Activated naive CD8-positive, alpha-beta T cell treated with anti-CD3 and anti-CD28 coated beads, Interleukin-2, amount 50 U/mL, for 24 hours (primary cell): ENCODE measurements around the gene UVRAG.

Experiments
- ATAC-seq: fragments of 150-1000 bp; cut with Tn5 transposase; one replicate; pipeline ENCODE4 v1.10.0; 2021
- DNase-seq: peaks from one replicate; pipeline ENCODE4 v3.0.0; 2021
- H3K27ac Mint-ChIP-seq: one replicate; pipeline ENCODE4 v1.8.0; 2021; ENCODE audit warnings: mild to moderate bottlenecking, mixed read lengths
- H3K27me3 Mint-ChIP-seq: one replicate; pipeline ENCODE4 v1.8.0; 2021; ENCODE audit warnings: mixed read lengths
- H3K36me3 Mint-ChIP-seq: one replicate; pipeline ENCODE4 v1.8.0; 2021; ENCODE audit warnings: low read depth, mixed read lengths
- H3K4me1 Mint-ChIP-seq: one replicate; pipeline ENCODE4 v1.8.0; 2021; ENCODE audit warnings: mixed read lengths
- H3K4me3 Mint-ChIP-seq: one replicate; pipeline ENCODE4 v1.8.0; 2021; ENCODE audit warnings: mild to moderate bottlenecking, moderate library complexity, mixed read lengths
- H3K9me3 Mint-ChIP-seq: one replicate; pipeline ENCODE4 v1.8.0; 2021; ENCODE audit warnings: mixed read lengths

UVRAG gene

DNA sequence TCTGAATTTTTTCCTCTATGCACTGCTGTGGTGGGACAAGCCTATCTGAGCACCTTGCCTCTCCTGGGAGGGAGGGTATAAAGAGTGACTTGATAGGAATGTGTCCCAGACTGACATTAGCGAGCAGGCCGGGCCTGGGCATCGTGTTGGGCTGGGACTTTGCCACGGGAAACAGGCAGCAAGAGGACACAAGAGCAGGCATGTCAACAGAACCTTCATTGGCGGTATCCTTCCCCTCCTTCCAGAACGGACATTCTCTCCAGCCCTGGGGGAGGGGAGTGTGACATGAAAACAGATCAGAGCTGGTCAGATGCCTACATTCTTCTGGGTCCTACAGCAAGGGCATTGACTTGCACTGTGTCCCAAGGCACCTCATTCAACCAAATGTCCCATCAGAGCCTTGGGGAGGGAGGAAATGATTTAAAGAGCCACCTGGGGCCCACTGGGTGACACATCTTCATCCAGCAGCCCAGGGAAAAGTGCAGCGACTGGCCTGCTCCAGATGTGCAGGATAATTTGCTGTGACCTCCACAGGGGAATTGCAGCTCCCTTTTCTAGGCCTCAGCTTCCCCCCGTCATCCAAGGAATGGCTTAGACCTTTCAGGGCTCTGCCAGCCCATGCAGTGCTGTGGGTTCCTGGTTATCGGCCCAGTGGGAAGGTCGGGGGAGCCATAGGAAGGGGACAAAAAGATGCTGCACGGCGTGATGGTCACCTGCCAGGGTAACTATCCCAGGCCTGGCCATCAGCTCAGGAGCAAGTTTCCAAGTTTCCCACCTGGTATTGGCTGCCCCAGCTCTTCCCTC lies 21.8 kb upstream of the UVRAG start:
- H3K27ac Mint-ChIP-seq, result no peak overlapping the region
- H3K9me3 Mint-ChIP-seq, result no peaks in the 10 kb centered on the region
- H3K4me3 Mint-ChIP-seq, result no peak overlapping the region
- no peaks in the 10 kb centered on the region for H3K27me3 Mint-ChIP-seq
- no peaks in the 10 kb centered on the region for H3K4me1 Mint-ChIP-seq
- ATAC-seq (no peak), DNase-seq (no peak)
- no peaks in the 10 kb centered on the region for H3K36me3 Mint-ChIP-seq

- no peak overlapping the region for H3K27ac Mint-ChIP-seq
- no peaks in the 10 kb centered on the region for H3K27me3 Mint-ChIP-seq
- H3K36me3 Mint-ChIP-seq, result no peaks in the 10 kb centered on the region
- no peak overlapping the region for H3K4me3 Mint-ChIP-seq
- no peaks in the 10 kb centered on the region for H3K9me3 Mint-ChIP-seq
- ATAC-seq, result no peak
- no peak for DNase-seq
- H3K4me1 Mint-ChIP-seq, result no peaks in the 10 kb centered on the region
These were observed 21.0 kb upstream of the UVRAG start for GRCh38 chr11:75793966-75794365.

- no peaks in the 10 kb centered on the region for H3K4me1 Mint-ChIP-seq
- no peaks in the 10 kb centered on the region for H3K27me3 Mint-ChIP-seq
These were observed 19.5 kb upstream of the UVRAG start for GRCh38 chr11:75795276-75796090.

DNA sequence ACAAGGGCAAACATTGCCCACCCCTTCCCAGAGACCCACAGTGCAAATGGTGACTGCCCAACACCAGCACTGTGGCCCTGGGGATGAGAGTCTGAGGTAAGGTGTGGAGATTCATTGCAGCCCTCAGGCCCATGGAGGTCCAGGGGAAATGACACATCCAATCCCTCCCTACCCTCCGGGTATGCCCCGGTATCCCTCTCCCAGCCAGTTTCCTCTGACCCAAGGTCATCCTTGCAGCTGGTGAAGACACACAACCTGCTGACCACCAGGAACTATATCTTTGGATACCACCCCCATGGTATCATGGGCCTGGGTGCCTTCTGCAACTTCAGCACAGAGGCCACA lies 18.9 kb upstream of the UVRAG start:
- no peak overlapping the region for H3K4me3 Mint-ChIP-seq
- H3K9me3 Mint-ChIP-seq, result no peaks in the 10 kb centered on the region
- DNase-seq (no peak), ATAC-seq (no peak)
- no peak overlapping the region for H3K27ac Mint-ChIP-seq
- H3K27me3 Mint-ChIP-seq, result no peaks in the 10 kb centered on the region
- H3K4me1 Mint-ChIP-seq, result no peaks in the 10 kb centered on the region
- H3K36me3 Mint-ChIP-seq, result no peaks in the 10 kb centered on the region

More at GRCh38 chr11:75795276-75796090, 19.5 kb upstream of the UVRAG start:
- Mint-ChIP-seq H3K36me3 (no peaks in the 10 kb centered on the region), H3K27ac (no peak overlapping the region), H3K4me3 (no peak overlapping the region), H3K9me3 (no peaks in the 10 kb centered on the region)
- ATAC-seq (no peak), DNase-seq (no peak)

DNA sequence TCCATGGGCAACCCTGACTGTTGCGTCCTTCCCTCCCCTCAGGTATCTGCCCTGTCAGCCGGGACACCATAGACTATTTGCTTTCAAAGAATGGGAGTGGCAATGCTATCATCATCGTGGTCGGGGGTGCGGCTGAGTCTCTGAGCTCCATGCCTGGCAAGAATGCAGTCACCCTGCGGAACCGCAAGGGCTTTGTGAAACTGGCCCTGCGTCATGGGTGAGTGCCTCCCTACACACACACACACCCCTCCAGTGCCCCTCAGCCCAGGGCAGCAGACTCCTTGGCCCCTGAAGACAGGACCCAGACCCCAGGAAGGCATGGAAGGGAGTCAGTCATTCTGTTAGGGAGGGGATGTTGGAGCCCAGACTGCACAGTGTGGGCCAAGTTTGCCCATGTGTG lies 17.9 kb upstream of the UVRAG start:
- DNase-seq, result no peak
- Mint-ChIP-seq H3K27me3 (no peaks in the 10 kb centered on the region), H3K36me3 (no peaks in the 10 kb centered on the region)

GRCh38 chr11:75797792-75798191 lies 17.2 kb upstream of the UVRAG start:
- no peak overlapping the region for H3K4me3 Mint-ChIP-seq
- no peaks in the 10 kb centered on the region for H3K27me3 Mint-ChIP-seq
- no peaks in the 10 kb centered on the region for H3K4me1 Mint-ChIP-seq
- H3K27ac Mint-ChIP-seq, result no peak overlapping the region
- no peaks in the 10 kb centered on the region for H3K36me3 Mint-ChIP-seq
- H3K9me3 Mint-ChIP-seq, result no peaks in the 10 kb centered on the region
- DNase-seq (no peak), ATAC-seq (peak; percentile 29)

More for the DNA sequence above, 17.9 kb upstream of the UVRAG start:
- H3K4me3 Mint-ChIP-seq, result no peak overlapping the region
- no peak overlapping the region for H3K27ac Mint-ChIP-seq
- ATAC-seq, result no peak
- no peaks in the 10 kb centered on the region for H3K9me3 Mint-ChIP-seq
- H3K4me1 Mint-ChIP-seq, result no peaks in the 10 kb centered on the region

GRCh38 chr11:75800136-75800675 lies 14.8 kb upstream of the UVRAG start:
- no peak overlapping the region for H3K4me3 Mint-ChIP-seq
- H3K4me1 Mint-ChIP-seq, result no peaks in the 10 kb centered on the region
- no peaks in the 10 kb centered on the region for H3K27me3 Mint-ChIP-seq
- no peak for DNase-seq
- no peak overlapping the region for H3K27ac Mint-ChIP-seq
- no peaks in the 10 kb centered on the region for H3K36me3 Mint-ChIP-seq
- H3K9me3 Mint-ChIP-seq, result no peaks in the 10 kb centered on the region
- ATAC-seq, result no peak

DNA sequence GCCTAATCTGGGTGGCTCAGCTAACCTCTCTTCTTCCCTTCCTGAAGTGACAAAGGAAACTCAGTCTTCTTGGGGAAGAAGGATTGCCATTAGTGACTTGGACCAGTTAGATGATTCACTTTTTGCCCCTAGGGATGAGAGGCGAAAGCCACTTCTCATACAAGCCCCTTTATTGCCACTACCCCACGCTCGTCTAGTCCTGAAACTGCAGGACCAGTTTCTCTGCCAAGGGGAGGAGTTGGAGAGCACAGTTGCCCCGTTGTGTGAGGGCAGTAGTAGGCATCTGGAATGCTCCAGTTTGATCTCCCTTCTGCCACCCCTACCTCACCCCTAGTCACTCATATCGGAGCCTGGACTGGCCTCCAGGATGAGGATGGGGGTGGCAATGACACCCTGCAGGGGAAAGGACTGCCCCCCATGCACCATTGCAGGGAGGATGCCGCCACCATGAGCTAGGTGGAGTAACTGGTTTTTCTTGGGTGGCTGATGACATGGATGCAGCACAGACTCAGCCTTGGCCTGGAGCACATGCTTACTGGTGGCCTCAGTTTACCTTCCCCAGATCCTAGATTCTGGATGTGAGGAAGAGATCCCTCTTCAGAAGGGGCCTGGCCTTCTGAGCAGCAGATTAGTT lies 14.2 kb upstream of the UVRAG start:
- H3K4me3 Mint-ChIP-seq, result no peak overlapping the region
- no peaks in the 10 kb centered on the region for H3K36me3 Mint-ChIP-seq
- H3K4me1 Mint-ChIP-seq, result no peaks in the 10 kb centered on the region
- no peak overlapping the region for H3K27ac Mint-ChIP-seq
- H3K27me3 Mint-ChIP-seq, result no peaks in the 10 kb centered on the region
- H3K9me3 Mint-ChIP-seq, result no peaks in the 10 kb centered on the region
- no peak for ATAC-seq
- DNase-seq, result no peak

DNA sequence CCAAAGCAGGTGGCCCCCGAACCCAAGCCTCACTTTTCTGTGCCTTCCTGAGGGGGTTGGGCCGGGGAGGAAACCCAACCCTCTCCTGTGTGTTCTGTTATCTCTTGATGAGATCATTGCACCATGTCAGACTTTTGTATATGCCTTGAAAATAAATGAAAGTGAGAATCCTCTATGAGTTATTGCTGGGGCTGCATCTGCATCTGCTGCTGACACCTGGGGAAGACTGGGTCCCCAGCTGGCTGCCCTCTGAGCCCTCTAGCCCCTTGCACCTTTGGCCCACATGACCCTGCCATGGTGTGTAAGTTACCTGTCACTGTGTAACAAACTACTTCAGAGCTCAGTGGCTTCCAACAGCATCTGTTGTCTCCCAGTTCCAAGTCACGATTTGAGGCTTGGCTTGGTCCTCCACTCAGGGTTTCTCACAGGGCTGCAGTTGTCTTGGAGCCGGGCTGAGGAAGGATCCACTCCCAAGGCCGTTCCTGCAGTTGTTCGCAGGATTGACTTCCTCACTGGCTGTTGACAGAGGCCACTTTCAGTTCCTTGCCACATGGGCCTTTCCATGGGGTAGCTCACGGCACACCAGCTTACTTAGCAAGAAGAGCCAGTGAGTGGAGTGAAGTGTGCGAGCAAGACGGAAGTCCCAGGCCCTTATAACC lies 13.5 kb upstream of the UVRAG start:
- Mint-ChIP-seq H3K27me3 (no peaks in the 10 kb centered on the region), H3K9me3 (no peaks in the 10 kb centered on the region), H3K36me3 (no peaks in the 10 kb centered on the region), H3K4me3 (no peak overlapping the region), H3K4me1 (no peaks in the 10 kb centered on the region), H3K27ac (no peak overlapping the region)
- DNase-seq (no peak), ATAC-seq (no peak)

GRCh38 chr11:75802021-75802912 lies 12.7 kb upstream of the UVRAG start:
- Mint-ChIP-seq H3K4me3 (no peak overlapping the region), H3K27ac (no peak overlapping the region)

DNA sequence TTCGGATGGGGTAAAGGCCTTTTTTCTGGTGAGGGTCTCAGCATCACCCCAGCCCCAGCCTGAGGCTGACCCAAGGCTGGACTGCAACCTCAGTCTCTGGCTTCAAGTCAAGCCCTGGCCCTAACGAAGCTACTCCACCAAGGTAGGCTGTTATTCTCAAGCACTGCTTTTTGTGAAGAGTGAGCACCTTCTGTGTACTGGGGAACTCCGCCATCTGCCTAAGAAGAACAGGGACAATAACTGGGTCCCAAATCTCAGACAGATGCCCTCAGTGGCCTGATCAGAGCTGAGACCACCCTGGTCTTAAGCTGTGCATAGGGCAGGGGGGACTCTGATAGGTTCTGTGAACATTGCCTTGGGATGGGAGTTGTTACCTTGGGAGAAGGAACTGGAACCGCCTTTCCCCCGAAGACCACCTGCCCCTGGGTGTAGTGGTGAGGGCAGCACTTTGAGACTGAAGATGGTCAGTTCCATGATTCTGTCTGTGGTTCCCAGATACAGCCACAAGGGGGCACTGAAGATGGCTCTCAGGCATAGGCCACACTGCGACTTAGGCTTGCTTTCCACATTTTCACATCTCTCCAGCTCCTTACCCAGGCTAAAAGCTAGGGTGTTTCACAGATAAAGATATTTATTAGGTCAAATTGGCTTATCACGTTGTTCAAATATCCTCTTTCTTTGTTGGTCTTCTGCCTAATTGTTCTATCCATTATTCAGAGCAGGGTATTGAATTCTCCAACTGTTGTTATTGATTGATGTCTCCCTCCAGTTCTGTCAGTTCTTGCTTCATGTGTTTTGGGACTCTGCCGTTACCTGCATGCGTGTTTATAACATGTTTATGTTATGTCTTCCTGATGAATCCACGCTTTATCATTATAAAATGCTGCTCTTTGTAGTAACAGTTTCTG lies 11.8 kb upstream of the UVRAG start:
- Mint-ChIP-seq H3K36me3 (no peaks in the 10 kb centered on the region), H3K4me1 (peaks cover 2% of the 10 kb centered on the region), H3K4me3 (no peak overlapping the region), H3K9me3 (no peaks in the 10 kb centered on the region), H3K27ac (no peak overlapping the region), H3K27me3 (peaks cover 2% of the 10 kb centered on the region)
- DNase-seq (peak; percentile 76), ATAC-seq (peak; percentile 84)

More at GRCh38 chr11:75802021-75802912, 12.7 kb upstream of the UVRAG start:
- Mint-ChIP-seq H3K27me3 (peaks cover 2% of the 10 kb centered on the region), H3K36me3 (no peaks in the 10 kb centered on the region), H3K9me3 (no peaks in the 10 kb centered on the region), H3K4me1 (no peaks in the 10 kb centered on the region)
- no peak for ATAC-seq
- no peak for DNase-seq

DNA sequence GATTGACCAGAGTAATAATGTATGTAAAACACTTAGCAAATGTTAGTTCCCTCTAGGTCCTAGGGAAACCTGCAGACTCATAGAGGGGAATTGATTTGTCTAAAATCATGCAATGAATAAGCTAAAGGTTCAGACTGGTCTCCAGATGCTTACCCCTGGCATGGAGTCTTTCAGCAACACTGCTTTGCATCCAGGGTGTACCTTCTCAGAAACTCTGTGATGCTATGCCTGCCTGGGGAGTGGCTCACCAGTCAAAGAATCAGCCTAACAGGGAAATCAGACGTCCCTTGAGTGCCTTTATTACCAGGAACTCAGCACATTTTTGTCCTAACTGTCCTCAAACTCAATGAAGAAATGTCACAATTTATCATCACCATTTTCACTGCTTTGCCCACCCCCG lies 5.9 kb upstream of the UVRAG start:
- H3K4me3 Mint-ChIP-seq, result no peak overlapping the region
- no peak for ATAC-seq

GRCh38 chr11:75809991-75810390 lies 5.0 kb upstream of the UVRAG start:
- no peak for DNase-seq
- no peak overlapping the region for H3K27ac Mint-ChIP-seq
- H3K9me3 Mint-ChIP-seq, result no peaks in the 10 kb centered on the region
- peaks cover 2% of the 10 kb centered on the region for H3K27me3 Mint-ChIP-seq
- no peak overlapping the region for H3K4me3 Mint-ChIP-seq
- no peak for ATAC-seq
- H3K4me1 Mint-ChIP-seq, result peaks cover 18% of the 10 kb centered on the region
- no peaks in the 10 kb centered on the region for H3K36me3 Mint-ChIP-seq

More for the DNA sequence above, 5.9 kb upstream of the UVRAG start:
- H3K27ac Mint-ChIP-seq, result no peak overlapping the region
- DNase-seq, result no peak
- H3K4me1 Mint-ChIP-seq, result peaks cover 11% of the 10 kb centered on the region
- no peaks in the 10 kb centered on the region for H3K9me3 Mint-ChIP-seq
- no peaks in the 10 kb centered on the region for H3K36me3 Mint-ChIP-seq
- peaks cover 2% of the 10 kb centered on the region for H3K27me3 Mint-ChIP-seq
